SU-DHL-6 (cell line): ENCODE data around the gene SCGN.

ENCODE experiments used
- H2AFZ ChIP-seq: fragments of 200-600 bp; sonication (generic); 2 replicates; pipeline ENCODE4 v1.6.1; 2014; ENCODE audit warnings: low read depth, mild to moderate bottlenecking, moderate library complexity, mixed read lengths, antibody characterized with exemption, low read length; ENCODE audit not compliant: severe bottlenecking
- H3F3A ChIP-seq: fragments of 200-600 bp; shearing (Covaris generic); 2 replicates; pipeline ENCODE4 v1.6.0; 2016; ENCODE audit warnings: antibody characterized with exemption, mild to moderate bottlenecking; ENCODE audit not compliant: insufficient read depth
- H3K27ac ChIP-seq: fragments of 200-600 bp; sonication (generic); 2 replicates; pipeline ENCODE4 v1.5.1; 2016; ENCODE audit warnings: low read depth, mild to moderate bottlenecking, low read length, moderate library complexity, mixed read lengths
- H3K27me3 ChIP-seq: fragments of 200-600 bp; sonication (generic), shearing (Covaris generic); 2 replicates; pipeline ENCODE4 v1.6.0; 2014; ENCODE audit warnings: mild to moderate bottlenecking, low read length
- H3K36me3 ChIP-seq: fragments of 200-600 bp; sonication (generic); 2 replicates; pipeline ENCODE4 v1.6.1; 2014; ENCODE audit warnings: mild to moderate bottlenecking, low read length, mixed read lengths
- H3K4me2 ChIP-seq: fragments of 300-600, 200-600 bp; shearing (Covaris generic), sonication (generic); 2 replicates; pipeline ENCODE4 v1.6.0; 2014; ENCODE audit warnings: low read length, low read depth, mild to moderate bottlenecking; ENCODE audit not compliant: poor library complexity, severe bottlenecking
- H3K4me3 ChIP-seq: fragments of 200-600 bp; sonication (generic); 2 replicates; pipeline ENCODE4 v1.5.1; 2014; ENCODE audit warnings: antibody characterized with exemption, low read length, mild to moderate bottlenecking, mixed read lengths; ENCODE audit not compliant: insufficient read depth, poor library complexity, severe bottlenecking
- H3K79me2 ChIP-seq: fragments of 200-600 bp; sonication (generic); 2 replicates; pipeline ENCODE4 v1.6.1; 2014; ENCODE audit warnings: mild to moderate bottlenecking, low read length, moderate library complexity; ENCODE audit not compliant: insufficient read depth
- H3K9ac ChIP-seq: fragments of 200-600 bp; sonication (generic); 2 replicates; pipeline ENCODE4 v1.7.0; 2014; ENCODE audit warnings: mild to moderate bottlenecking, low read length
- H3K9me2 ChIP-seq: fragments of 200-600 bp; sonication (generic); replicated peaks from 2 replicates; pipeline ENCODE4 v1.6.1; 2014; ENCODE audit warnings: low read length; ENCODE audit not compliant: insufficient read depth
- H3K9me3 ChIP-seq: fragments of 200-600 bp; sonication (generic); 2 replicates; pipeline ENCODE4 v1.6.1; 2014; ENCODE audit warnings: low read length, mixed read lengths; ENCODE audit not compliant: insufficient read depth
- H4K20me1 ChIP-seq: fragments of 200-600 bp; sonication (generic); 2 replicates; pipeline ENCODE4 v1.6.1; 2014; ENCODE audit warnings: low read depth, mild to moderate bottlenecking, antibody characterized with exemption, low read length, moderate library complexity, mixed read lengths
- EZH2phosphoT487 ChIP-seq: fragments of 200-600 bp; sonication (generic), shearing (Covaris generic); conservative IDR thresholded peaks from 2 replicates; pipeline ENCODE4 v1.6.1; 2018; ENCODE audit warnings: mild to moderate bottlenecking, antibody characterized with exemption, low read length, moderate library complexity, mixed read lengths
- TF ChIP-seq, protein P1 (sequence below): fragments of 200-600 bp; sonication (generic); IDR thresholded peaks from one replicate; pipeline ENCODE4 v1.5.1; 2017; ENCODE audit warnings: antibody characterized with exemption, mild to moderate bottlenecking, low read length, moderate library complexity; ENCODE audit not compliant: insufficient read depth, poor library complexity, severe bottlenecking

The SCGN gene

DNA sequence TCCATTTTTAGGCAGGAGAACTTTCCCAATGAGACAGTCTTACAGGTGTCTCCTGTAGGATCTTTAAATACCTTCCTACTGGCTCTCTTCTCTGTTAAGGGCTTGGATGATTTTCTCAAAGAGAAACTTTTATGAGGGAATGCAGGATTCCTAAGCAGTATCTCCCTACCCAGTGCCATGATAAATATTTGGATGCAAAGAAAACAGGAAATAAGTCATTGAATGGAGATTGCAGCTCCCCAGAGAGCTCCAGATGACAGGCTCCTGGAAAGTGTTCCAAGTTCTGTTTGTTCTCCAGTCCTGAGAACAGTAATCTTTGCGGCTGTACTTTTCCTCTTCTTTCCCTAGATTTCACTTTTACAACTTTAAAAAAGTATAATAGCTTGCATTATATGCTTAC, 2.4 kb upstream of the SCGN start:
- H3K79me2 ChIP-seq = no peaks in the 10 kb centered on the region
- H3K9me3 ChIP-seq = no peaks in the 10 kb centered on the region
- H3K27ac ChIP-seq = no peak overlapping the region
- H4K20me1 ChIP-seq = no peaks in the 10 kb centered on the region
- no peak overlapping the region for H3K4me2 ChIP-seq
- H3K27me3 ChIP-seq = no peaks in the 10 kb centered on the region
- H3K9me2 ChIP-seq = no peaks in the 10 kb centered on the region
- no peak overlapping the region for H3K4me3 ChIP-seq
- TF ChIP-seq EZH2phosphoT487 = no peak
- TF ChIP-seq, protein P1, sequence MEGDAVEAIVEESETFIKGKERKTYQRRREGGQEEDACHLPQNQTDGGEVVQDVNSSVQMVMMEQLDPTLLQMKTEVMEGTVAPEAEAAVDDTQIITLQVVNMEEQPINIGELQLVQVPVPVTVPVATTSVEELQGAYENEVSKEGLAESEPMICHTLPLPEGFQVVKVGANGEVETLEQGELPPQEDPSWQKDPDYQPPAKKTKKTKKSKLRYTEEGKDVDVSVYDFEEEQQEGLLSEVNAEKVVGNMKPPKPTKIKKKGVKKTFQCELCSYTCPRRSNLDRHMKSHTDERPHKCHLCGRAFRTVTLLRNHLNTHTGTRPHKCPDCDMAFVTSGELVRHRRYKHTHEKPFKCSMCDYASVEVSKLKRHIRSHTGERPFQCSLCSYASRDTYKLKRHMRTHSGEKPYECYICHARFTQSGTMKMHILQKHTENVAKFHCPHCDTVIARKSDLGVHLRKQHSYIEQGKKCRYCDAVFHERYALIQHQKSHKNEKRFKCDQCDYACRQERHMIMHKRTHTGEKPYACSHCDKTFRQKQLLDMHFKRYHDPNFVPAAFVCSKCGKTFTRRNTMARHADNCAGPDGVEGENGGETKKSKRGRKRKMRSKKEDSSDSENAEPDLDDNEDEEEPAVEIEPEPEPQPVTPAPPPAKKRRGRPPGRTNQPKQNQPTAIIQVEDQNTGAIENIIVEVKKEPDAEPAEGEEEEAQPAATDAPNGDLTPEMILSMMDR = no peak
- H3K9ac ChIP-seq = no peak overlapping the region
- H3K36me3 ChIP-seq = no peaks in the 10 kb centered on the region
- no peak overlapping the region for H2AFZ ChIP-seq
- no peaks in the 10 kb centered on the region for H3F3A ChIP-seq

DNA sequence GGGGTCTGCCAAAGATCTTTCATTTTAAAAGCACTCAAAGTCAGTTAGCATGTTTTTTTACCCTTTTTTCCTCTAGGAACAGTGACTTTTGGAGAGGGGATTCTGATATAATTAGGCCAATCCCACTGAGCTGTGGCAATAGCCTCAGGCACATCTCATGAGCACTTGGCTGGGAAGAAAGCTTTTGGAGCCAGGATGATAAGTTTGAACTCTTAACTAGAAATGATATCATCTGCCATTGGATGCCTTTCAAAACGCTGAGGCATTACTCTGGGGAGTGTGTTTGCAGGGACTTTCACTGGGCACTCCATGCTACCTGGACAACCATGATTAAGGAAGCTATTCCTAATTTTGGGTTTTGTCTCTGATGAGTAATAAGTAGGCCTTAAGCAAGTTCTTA, 3.7 kb downstream of the SCGN start:
- H3F3A ChIP-seq = no peaks in the 10 kb centered on the region
- TF ChIP-seq EZH2phosphoT487 = no peak
- TF ChIP-seq, protein P1 = no peak
- no peak overlapping the region for H3K9ac ChIP-seq
- H3K4me3 ChIP-seq = no peak overlapping the region
- no peaks in the 10 kb centered on the region for H3K9me3 ChIP-seq
- H3K79me2 ChIP-seq = no peaks in the 10 kb centered on the region
- H2AFZ ChIP-seq = no peak overlapping the region
- no peak overlapping the region for H3K27ac ChIP-seq
- H3K9me2 ChIP-seq = no peaks in the 10 kb centered on the region
- no peak overlapping the region for H3K4me2 ChIP-seq
- no peaks in the 10 kb centered on the region for H3K36me3 ChIP-seq
- H3K27me3 ChIP-seq = no peaks in the 10 kb centered on the region
- H4K20me1 ChIP-seq = no peaks in the 10 kb centered on the region

DNA sequence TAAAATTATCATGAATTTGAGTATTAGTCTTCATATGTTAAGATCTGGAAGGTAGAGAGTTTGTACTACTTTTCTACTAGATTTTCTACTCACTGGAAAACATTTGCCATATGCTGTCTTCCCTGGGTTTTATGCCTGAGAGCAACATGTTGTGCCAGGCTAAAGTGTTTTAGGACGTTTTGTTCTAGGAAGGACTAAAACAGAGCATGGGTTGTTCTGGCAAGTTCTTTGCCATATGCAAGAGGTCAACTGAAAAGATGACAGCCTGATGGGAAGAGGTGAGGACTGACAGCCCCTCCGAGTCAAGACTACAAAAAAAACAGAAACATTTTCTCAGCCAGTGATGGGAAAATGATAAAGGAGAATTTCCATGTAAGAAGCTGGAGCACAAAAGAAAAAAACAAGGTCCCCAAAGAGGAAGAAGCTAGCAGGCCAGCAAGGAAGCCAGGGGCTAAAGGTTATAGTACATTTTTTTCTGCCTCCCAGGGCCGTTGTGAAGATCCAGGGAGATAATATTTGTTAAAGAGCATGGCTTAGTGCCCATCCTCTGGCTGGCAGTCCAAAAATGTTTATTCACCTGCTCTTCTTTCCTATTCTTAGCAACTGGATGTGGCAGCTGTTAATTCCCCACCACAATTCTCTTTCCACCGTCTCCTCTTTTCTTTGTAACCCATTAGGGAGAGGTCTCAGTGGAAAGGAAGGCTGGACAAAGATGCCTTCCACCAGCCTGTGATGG, 7.8 kb downstream of the SCGN start:
- no peak overlapping the region for H3K4me2 ChIP-seq
- H3K79me2 ChIP-seq = no peaks in the 10 kb centered on the region
- H3K9ac ChIP-seq = no peak overlapping the region
- no peaks in the 10 kb centered on the region for H3K9me2 ChIP-seq
- no peak overlapping the region for H2AFZ ChIP-seq
- H3K27ac ChIP-seq = no peak overlapping the region
- no peaks in the 10 kb centered on the region for H3K9me3 ChIP-seq
- H3F3A ChIP-seq = no peaks in the 10 kb centered on the region
- no peak for TF ChIP-seq EZH2phosphoT487
- TF ChIP-seq, protein P1 = no peak
- H3K27me3 ChIP-seq = no peaks in the 10 kb centered on the region
- no peaks in the 10 kb centered on the region for H3K36me3 ChIP-seq
- no peaks in the 10 kb centered on the region for H4K20me1 ChIP-seq
- H3K4me3 ChIP-seq = no peak overlapping the region
